Activated T-cell treated with anti-CD3 and anti-CD28 coated beads for 24 hours (primary cell): ENCODE results near the gene THAP8.
A peak's percentile ranks its signal among the peaks of the same experiment; 100 is the strongest.

Experiments used
- DNase-seq: peaks from one replicate; pipeline ENCODE4 v3.0.0-alpha.2; 2020; ENCODE audit warnings: low read depth

Gene THAP8

DNA sequence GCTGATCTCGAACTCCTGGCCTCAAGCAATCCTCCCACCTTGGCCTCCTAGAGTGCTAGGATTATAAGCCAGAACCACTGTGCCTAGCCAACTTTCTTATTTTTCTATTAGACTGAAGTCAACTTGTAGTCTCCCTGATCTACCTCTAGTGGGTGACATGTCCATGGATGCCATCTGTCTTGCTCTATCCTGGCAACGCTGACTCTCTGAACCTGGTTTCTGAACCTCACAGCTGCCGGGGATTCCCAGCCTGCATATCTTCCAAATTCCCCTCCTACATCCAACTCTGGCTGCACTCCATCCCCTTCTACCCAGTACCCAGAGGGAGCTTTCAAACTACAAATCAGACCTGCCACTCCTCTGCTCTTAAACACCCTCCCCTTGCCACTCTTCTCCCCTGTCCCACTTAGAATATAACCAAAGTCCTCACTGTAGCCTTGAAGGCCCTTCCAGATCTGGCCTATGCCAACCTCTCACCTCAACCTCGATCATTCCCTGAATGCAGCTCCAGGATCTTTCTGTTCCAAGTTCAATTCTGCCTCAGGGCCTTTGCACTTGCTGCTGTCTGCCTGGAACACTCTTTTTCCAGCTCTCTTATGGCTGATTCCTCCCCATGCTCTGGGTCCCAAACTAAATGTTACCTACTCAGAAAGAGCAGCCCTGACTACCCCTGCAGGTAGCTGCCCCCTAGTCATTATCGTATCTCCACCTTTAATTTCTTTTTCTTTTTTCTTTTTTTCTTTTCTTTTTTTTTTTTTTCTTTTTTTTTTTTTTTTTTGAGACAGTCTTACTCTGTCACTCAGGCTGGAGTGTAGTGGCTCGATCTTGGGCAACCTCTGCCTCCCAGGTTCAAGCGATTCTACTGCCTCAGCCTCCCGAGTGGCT, 23.6 kb downstream of the THAP8 start:
- DNase-seq, result no peak

- DNase-seq, result no peak
Measured at GRCh38 chr19:36028313-36029041, 25.6 kb downstream of the THAP8 start.

DNA sequence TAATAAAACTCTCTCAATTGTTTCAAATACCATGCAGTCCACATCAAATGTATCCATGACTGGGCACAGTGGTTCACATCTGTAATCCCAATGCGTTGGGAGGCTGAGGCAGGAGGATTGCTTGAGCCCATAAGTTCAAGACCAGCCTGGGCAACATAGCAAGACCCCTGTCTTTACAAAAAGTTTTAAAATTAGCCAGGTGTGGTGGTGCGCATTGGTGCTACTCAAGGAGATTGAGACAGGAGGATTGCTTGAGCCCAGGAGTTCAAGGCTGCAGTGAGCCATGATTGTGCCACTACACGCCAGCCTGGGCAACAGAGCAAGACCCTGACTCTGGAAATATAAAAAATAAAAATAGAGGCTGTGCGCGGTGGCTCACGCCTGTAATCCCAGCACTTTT, 26.4 kb downstream of the THAP8 start:
- no peak for DNase-seq

- no peak for DNase-seq
Measured at GRCh38 chr19:36026091-36026876, 27.8 kb downstream of the THAP8 start.

DNA sequence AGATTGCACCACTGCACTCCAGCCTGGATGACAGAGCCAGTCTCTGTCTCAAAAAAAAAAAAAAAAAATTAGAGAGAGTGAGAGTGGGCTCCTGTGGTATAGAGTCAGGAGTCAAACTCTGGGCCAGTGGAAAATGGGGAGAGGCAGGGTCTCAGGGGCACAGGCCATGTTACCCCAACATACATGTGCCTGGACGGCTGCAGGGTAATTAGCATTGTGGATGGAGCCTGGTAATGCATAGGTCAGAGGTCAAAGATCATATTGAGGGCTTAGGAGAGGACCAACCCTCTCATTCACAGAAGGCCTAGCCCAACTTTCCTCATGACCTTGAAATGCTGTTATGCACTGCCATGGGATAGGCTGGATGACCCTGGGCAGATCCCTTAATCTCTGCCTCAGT, 28.5 kb downstream of the THAP8 start:
- no peak for DNase-seq

- no peak for DNase-seq
Measured at GRCh38 chr19:36023432-36023831, 30.7 kb downstream of the THAP8 start.

GRCh38 chr19:36019061-36019670, 34.9 kb downstream of the THAP8 start:
- DNase-seq, result no peak

DNA sequence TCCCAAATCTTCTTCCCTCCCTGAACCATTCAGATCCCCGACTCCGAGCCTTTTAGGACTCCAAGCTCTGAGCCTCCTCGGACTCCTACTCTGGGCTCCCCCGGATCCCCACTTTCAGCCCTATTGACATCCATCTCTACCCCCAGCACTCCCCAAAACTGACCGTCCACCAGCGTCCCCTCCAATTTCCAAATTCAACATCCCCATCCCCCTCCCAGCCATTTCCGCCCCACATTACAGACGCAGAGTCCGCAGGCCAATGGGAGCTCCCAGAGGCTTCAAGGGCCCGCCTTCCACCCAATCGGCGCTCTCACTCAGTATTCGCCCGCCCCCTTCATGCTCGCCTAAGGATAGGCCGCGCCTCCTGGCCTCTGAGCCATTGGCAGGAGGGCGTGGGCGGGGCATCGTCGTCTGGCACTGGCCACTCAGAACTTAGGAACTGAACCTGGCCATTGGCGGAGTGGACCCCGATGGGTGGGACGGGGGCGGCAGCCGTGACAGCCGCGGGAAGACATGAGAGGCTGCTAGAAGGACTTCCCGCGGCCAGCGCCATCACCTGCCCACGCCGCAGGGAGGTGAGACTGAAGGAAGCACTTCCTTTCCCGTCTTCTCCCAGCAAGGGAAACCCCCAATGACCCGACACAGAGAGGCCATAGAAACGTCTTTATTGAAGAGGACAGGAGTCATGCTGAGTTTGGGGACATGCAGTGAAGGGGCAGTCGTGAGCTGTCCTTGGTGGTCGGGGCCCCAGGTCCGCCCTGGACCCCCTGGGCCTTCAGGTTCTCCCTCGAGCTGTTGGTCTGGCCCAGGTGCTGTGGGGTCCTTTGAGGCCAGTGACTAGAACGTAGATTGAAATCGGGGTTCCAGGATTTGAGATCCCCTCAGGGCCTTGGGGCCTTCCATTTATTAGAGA, 39.8 kb downstream of the THAP8 start, which contains the start of gene ALKBH6:
TSS of gene ALKBH6 (minus strand) at position 202 of the 913 bp plus-strand sequence. CDS start 816 bp downstream, outside the sequence.
- peak; percentile 99 for DNase-seq

DNA sequence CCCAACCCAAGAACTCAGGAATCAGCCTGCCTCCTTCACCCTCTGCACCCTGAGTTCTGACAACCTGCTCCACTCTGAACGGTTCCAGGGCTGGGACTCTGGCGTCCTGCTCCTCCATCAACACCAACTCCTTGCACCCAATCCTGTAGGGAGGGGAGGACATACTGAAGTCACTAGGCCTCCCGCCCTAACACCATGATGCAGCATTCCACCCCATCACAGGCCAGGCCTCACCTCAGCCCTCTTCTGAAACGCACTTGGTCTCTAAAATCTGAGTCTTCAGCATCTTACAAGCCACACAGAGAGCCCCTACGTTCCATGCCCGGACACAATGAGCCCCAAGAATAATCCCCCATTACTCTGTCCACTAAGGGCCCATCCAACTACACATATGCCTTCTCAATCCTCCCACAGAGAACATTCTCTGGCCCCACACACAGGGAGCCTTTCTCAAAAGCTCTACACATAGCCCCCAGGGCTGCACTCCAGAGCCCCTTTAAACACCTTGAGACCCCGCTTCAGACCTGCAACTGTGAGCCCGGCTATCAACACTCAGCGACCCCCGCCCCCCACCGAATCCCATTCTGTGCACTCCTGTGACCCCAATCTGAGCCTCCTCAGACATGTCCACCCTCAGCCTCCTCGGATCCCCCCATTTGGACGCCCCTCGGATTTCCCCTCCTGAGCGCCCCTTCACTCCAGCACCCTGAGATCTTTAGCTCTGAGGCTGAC, 40.6 kb downstream of the THAP8 start:
- peak; percentile 10 for DNase-seq

GRCh38 chr19:36010402-36010801, 43.7 kb downstream of the THAP8 start:
- DNase-seq, result no peak

- DNase-seq, result no peak
Measured at GRCh38 chr19:36009633-36010379, 44.3 kb downstream of the THAP8 start.

DNA sequence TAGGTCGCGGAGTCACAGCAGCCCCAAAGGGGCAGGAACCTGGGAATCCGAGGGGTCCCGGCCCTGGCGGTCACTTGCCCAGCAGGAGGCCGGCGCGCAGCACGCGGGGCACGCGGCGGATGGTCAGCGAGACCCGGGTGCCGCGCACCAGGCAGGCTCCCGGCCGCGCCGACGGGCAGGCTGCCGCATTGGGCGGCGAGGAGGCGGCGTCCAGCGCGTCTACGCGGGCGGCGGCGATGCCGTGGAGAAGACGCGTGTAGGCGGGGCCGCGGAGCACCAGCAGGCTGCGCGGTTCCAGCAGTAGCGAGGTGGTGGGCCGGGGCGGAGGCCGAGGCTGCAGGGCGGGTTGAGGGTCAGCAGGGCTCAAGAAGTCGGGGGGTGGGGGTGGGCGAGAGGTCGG, 44.9 kb downstream of the THAP8 start:
- DNase-seq, result peak; percentile 44

DNA sequence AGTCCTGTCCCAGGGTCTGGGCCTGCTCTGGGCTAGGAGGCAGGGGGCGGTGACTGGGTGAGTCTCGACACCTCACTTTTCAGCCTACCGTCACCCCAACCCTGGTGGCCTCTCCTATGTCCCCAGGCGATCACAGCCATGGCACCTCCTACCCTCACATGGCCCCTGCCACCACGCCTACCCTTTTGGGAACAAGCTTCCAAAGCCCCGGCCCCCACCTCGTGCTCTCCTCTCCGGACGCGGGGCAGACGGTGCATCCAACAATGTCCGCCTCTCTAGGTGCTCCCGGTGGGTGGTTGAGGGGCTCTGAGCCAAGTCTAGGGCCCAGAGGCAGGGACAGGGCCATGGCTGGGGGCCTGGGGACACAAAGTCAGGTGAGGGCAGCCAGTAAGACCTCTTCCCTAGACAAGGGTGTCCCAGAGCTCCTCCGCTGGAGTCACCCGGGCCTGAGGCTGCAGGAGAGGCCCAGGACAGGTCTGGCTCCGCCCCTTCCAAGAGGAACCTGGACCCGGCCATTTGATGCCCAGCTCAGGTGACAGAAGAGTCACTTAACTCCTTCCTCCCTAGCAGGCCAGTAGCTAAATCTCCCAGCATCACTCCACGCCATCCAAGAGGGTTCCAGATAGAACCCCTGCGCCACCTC, 45.6 kb downstream of the THAP8 start, which contains the start of gene SYNE4:
TSS of gene SYNE4 (minus strand) at position 478 of the 643 bp plus-strand sequence. CDS start at position 346, 132 bp downstream.
- no peak for DNase-seq

DNA sequence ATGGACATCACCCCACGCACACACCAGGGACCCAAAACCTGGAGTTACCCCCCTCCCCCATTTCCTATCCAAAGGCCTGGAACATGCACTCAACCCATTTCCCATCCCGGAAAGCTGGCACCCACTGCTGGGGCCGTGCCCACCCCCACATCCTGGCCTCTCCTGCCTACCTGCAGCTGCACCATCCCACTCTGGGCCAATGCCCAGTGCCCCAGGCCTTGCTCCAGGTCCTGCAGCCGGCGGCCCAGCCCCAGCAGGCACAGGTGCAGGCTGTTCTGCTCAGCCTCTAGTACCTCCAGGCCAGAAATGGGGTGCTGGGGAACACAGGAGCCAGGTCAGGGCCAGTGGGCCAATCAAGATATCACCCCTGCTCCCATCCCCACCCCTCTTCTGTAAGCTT, 47.1 kb downstream of the THAP8 start:
- DNase-seq, result no peak

DNA sequence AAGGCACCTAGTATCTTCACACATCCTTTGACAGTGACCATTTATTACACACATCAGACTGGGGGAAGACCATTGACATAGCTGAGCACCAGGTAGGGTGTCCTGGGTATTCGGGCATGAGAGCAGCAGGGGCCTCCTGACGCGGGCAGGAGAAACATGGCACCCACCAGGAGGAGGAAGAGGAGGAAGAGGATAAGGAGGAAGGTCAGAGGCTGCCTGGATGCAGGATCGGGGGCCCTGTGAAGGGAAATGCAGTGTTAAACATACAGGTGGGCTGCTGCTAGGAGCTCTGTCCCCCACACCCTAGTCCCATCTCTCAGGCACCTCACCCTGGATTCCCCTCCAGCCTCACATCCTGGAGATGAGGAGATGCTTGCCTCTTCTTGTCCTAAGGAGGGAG, 50.8 kb downstream of the THAP8 start:
- DNase-seq, result no peak

DNA sequence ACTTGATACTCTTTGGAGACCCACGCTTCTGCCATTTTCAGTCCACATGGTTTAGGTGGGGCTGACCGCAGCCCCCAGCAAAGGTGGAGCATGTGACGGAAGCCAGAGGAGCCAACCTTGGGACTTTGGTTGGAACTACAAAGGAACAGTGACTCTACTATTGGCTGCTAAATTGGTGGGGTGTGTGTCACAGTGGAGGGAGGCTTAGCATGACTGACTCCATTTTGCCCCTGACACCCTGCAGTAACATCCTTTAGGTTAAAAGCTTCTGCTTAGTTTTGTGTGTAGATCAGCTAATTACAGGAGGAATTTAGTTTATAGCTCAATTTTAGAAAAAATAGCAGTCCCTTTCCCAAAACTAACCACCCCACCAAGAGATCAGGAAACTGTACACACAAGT, 52.5 kb downstream of the THAP8 start:
- no peak for DNase-seq

DNA sequence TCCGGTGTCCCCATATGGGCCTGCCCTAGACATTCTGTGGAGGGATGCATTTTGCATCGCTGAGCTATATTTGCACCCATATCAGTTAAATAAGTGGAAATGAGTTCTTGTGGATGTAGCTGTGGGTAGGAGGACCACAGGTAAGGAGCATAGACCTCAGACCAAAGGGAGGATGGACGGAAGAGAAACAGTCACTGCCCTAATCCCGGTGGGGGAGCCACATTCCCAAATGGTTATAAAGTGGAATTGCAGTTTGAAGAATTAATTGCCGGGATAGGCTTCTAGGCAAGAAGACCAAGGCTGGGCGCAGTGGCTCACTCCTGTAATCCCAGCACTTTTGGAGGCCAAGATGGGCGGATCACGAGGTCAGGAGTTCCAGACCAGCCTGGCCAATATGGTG, 57.3 kb downstream of the THAP8 start:
- no peak for DNase-seq

DNA sequence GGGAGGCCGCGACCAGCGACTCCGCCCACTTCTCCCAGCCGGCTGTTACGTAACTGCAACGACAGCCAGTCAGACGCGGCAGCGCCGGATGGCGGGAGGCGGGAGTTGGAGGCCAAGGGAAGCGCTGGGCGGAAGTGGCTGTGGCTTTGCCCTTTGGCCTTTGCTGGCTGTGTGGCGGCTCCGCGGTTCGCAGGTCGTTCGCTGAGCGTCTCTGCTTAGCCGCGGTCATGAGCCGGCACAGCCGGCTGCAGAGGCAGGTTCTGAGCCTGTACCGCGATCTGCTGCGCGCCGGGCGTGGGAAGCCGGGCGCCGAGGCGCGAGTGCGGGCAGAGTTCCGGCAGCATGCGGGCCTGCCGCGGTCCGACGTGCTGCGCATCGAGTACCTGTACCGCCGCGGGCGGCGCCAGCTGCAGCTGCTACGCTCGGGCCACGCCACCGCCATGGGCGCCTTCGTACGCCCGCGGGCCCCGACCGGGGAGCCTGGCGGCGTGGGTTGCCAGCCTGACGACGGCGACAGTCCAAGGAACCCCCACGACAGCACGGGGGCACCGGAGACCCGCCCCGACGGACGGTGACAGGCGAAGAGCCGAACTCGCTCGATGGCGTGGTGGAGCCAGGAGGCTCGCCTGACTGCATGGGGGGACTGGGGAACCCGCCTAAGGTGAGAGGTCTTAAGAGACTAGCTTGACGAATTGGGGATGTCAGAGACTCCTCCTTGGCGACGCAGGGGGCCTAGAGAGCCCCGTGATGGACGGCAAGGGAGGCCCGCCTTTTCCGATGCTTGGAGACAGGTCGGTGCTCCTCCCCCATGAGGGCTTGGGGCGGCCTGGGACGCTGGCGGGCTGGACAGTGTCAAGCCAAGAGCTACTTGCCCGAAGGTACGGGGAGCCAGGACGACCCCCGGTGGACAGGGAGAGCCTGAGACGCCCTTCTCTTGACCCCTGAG, 58.8 kb downstream of the THAP8 start, which contains the start of gene SDHAF1:
TSS of gene SDHAF1 (plus strand) at position 141 of the 946 bp plus-strand sequence. CDS start at position 228, 87 bp downstream.
- peak; percentile 92 for DNase-seq
